ENCODE measurements around the gene UBR7.

GRCh38 chr14:93201155-93201704 lies 5.8 kb upstream of the UBR7 start:
- no peak for TF ChIP-seq CTCF (conservative IDR thresholded peaks at IDR 0.05; ENCODE audit: low read depth, low read length)
- no peak for TF ChIP-seq EZH2phosphoT487 (IDR thresholded peaks at IDR 0.05; ENCODE audit: borderline replicate concordance, low read length)
- TF ChIP-seq EZH2 (IDR thresholded peaks at IDR 0.05; ENCODE audit: low read length, unreplicated experiment) = no peak

Measured in PC-3 (cell line).